WTC11 (cell line): ENCODE data around the gene TBC1D22B.

Source experiments
- CREB1 ChIP-seq: sonication (generic); formaldehyde crosslinking; IDR thresholded peaks from 2 replicates; pipeline ENCODE4 v1.8.0; 2023; ENCODE audit warnings: mild to moderate bottlenecking, missing genetic modification reagents
- CTCF ChIP-seq: fragments of 200-600 bp; IDR thresholded peaks from 2 replicates; pipeline ENCODE4 v1.8.0; 2022; ENCODE audit warnings: antibody characterized with exemption
- GABPB1 ChIP-seq: sonication (generic); formaldehyde crosslinking; IDR thresholded peaks from 2 replicates; pipeline ENCODE4 v1.8.1; 2023; ENCODE audit warnings: mild to moderate bottlenecking, missing genetic modification reagents
- NFYB ChIP-seq: sonication (generic); formaldehyde crosslinking; conservative IDR thresholded peaks from 2 replicates; pipeline ENCODE4 v1.8.0; 2022; ENCODE audit warnings: low read depth, missing genetic modification reagents
- NR3C1 ChIP-seq: sonication (generic); formaldehyde crosslinking; conservative IDR thresholded peaks from 2 replicates; pipeline ENCODE4 v1.8.1; 2023; ENCODE audit warnings: low read depth, mild to moderate bottlenecking, missing genetic modification reagents
- STAT6 ChIP-seq: sonication (generic); formaldehyde crosslinking; conservative IDR thresholded peaks from 2 replicates; pipeline ENCODE4 v1.8.1; 2023; ENCODE audit warnings: mild to moderate bottlenecking, low read depth, missing genetic modification reagents, moderate library complexity
- TEAD4 ChIP-seq: sonication (generic); formaldehyde crosslinking; IDR thresholded peaks from 2 replicates; pipeline ENCODE4 v1.8.0; 2022; ENCODE audit warnings: mild to moderate bottlenecking, missing genetic modification reagents
- ZBTB43 ChIP-seq: sonication (generic); formaldehyde crosslinking; IDR thresholded peaks from 2 replicates; pipeline ENCODE4 v1.8.1; 2023; ENCODE audit warnings: mild to moderate bottlenecking, missing genetic modification reagents
- ZNF121 ChIP-seq: sonication (generic); formaldehyde crosslinking; IDR thresholded peaks from 2 replicates; pipeline ENCODE4 v1.8.0; 2023; ENCODE audit warnings: missing genetic modification reagents
- TF ChIP-seq, protein P1 (sequence below): sonication (generic); formaldehyde crosslinking; IDR thresholded peaks from 2 replicates; pipeline ENCODE4 v1.8.1; 2023; ENCODE audit warnings: mild to moderate bottlenecking, missing genetic modification reagents, moderate library complexity

DNA sequence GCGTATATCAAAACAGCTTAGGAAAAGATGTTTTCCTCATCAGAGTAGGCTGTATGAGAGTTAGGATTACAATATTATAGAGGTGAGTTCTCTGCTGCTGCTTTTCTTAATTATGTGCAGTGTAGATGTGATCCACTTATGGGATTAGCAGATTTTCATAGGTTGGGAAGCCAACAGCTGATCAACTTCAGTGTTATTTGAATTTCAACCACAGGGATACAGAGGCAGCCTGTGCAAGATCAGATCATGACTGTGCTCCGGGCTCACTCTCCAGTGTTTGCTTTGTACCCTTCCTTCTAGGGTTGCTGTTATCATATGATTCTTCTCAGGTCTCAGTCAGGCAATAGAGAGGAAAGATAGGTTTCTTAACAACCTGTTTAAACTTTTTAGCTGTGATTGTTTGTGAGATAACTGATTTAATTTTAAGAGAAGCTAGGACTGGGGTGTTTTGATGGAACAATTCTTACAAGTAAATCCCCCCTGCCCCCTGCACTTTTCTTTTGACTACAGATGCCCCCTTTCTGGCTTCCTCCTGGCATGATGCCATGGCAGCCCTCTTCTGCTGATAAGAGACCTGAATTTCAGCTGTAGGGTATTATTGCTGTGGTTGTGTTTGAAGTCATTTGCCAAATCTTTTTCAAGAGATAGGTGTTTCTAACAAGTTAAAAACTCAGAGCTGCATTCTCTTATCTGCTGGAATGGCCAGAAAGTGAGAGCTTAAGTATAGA is 104.7 kb downstream of the TBC1D22B start:
- TF ChIP-seq CTCF (no peak), NR3C1 (CRISPR knock-in tag) (no peak), TEAD4 (CRISPR knock-in tag) (no peak), ZNF121 (CRISPR knock-in tag) (no peak), GABPB1 (no peak), STAT6 (no peak), NFYB (CRISPR knock-in tag) (no peak), ZBTB43 (CRISPR knock-in tag) (no peak), CREB1 (CRISPR knock-in tag) (no peak)
- TF ChIP-seq, protein P1, sequence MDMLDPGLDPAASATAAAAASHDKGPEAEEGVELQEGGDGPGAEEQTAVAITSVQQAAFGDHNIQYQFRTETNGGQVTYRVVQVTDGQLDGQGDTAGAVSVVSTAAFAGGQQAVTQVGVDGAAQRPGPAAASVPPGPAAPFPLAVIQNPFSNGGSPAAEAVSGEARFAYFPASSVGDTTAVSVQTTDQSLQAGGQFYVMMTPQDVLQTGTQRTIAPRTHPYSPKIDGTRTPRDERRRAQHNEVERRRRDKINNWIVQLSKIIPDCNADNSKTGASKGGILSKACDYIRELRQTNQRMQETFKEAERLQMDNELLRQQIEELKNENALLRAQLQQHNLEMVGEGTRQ (CRISPR knock-in tag) = no peak
